SK-N-MC (cell line): Measurements from ENCODE around the gene PAIP2.

Source experiments
- DNase-seq: peaks from one replicate; pipeline ENCODE4 v3.0.0-alpha.2; 2011; ENCODE audit warnings: low read depth, low spot score
- H3K27ac ChIP-seq: fragments of 200-600 bp; sonication (generic); 2 replicates; pipeline ENCODE4 v1.5.1; 2016; ENCODE audit warnings: mixed run types
- H3K36me3 ChIP-seq: fragments of 200-600 bp; sonication (generic); 2 replicates; pipeline ENCODE4 v1.6.1; 2017; ENCODE audit warnings: antibody characterized with exemption, low read length, mixed read lengths; ENCODE audit not compliant: insufficient read depth
- H3K4me3 ChIP-seq: fragments of 200-600 bp; sonication (generic); 2 replicates; pipeline ENCODE4 v1.5.1; 2016
- H3K9ac ChIP-seq: fragments of 200-600 bp; sonication (generic); 2 replicates; pipeline ENCODE4 v1.8.0; 2017; ENCODE audit warnings: mixed run types, mixed read lengths; ENCODE audit not compliant: insufficient read length
- H3K9me3 ChIP-seq: fragments of 200-600 bp; sonication (generic); 2 replicates; pipeline ENCODE4 v1.6.1; 2017; ENCODE audit warnings: low read depth, mild to moderate bottlenecking, antibody characterized with exemption, low read length, moderate library complexity, mixed read lengths
- EZH2 ChIP-seq: fragments of 200-600 bp; sonication (generic); IDR thresholded peaks from one replicate; pipeline ENCODE4 v1.6.1; 2017; ENCODE audit warnings: antibody characterized with exemption
- FOXP2 ChIP-seq: optimal IDR thresholded peaks from 2 replicates; pipeline ENCODE3; 2011; ENCODE audit warnings: mild to moderate bottlenecking, moderate library complexity; ENCODE audit not compliant: insufficient read depth; ENCODE audit errors: extremely low read length, control extremely low read depth
- POLR2AphosphoS5 ChIP-seq: IDR thresholded peaks from 2 replicates; pipeline ENCODE4 v1.6.1; 2012; ENCODE audit warnings: mild to moderate bottlenecking, low read depth, low read length, borderline replicate concordance

Gene PAIP2

GRCh38 chr5:139392324-139392677 lies 50.6 kb downstream of the PAIP2 start:
- peak overlapping the region; percentile 83 for H3K4me3 ChIP-seq
- no peak for DNase-seq
- no peaks in the 10 kb centered on the region for H3K9me3 ChIP-seq
- H3K27ac ChIP-seq, result no peak overlapping the region
- peak overlapping the region; percentile 61 for H3K9ac ChIP-seq
- no peaks in the 10 kb centered on the region for H3K36me3 ChIP-seq
- TF ChIP-seq POLR2AphosphoS5, result no peak
- no peak for TF ChIP-seq EZH2
- no peak for TF ChIP-seq FOXP2

- Histone ChIP-seq H3K36me3 (no peaks in the 10 kb centered on the region), H3K9ac (peak overlapping the region; percentile 61), H3K27ac (no peak overlapping the region), H3K9me3 (no peaks in the 10 kb centered on the region), H3K4me3 (peak overlapping the region; percentile 83)
- TF ChIP-seq POLR2AphosphoS5, result peak; percentile 21; the same call in 1 of the 2 replicates
- no peak for TF ChIP-seq EZH2
- no peak for TF ChIP-seq FOXP2
- no peak for DNase-seq
Measured at GRCh38 chr5:139392678-139393496, 51.2 kb downstream of the PAIP2 start.

GRCh38 chr5:139393497-139394122 lies 52.0 kb downstream of the PAIP2 start:
- Histone ChIP-seq H3K36me3 (no peaks in the 10 kb centered on the region), H3K27ac (no peak overlapping the region), H3K9ac (peak overlapping the region; percentile 61), H3K4me3 (peak overlapping the region; percentile 83), H3K9me3 (no peaks in the 10 kb centered on the region)
- no peak for TF ChIP-seq EZH2
- no peak for TF ChIP-seq POLR2AphosphoS5
- TF ChIP-seq FOXP2, result no peak
- DNase-seq, result no peak

- no peaks in the 10 kb centered on the region for H3K9me3 ChIP-seq
- H3K27ac ChIP-seq, result no peak overlapping the region
- H3K36me3 ChIP-seq, result no peaks in the 10 kb centered on the region
- H3K9ac ChIP-seq, result no peak overlapping the region
- no peak for DNase-seq
- no peak for TF ChIP-seq EZH2
- TF ChIP-seq POLR2AphosphoS5, result no peak
- no peak for TF ChIP-seq FOXP2
- no peak overlapping the region for H3K4me3 ChIP-seq
Measured at GRCh38 chr5:139394123-139394653, 52.5 kb downstream of the PAIP2 start.

- Histone ChIP-seq H3K4me3 (no peak within 1 kb of the TSS), H3K36me3 (no peaks in the 10 kb centered on the region), H3K9me3 (no peaks in the 10 kb centered on the region), H3K9ac (no peak within 1 kb of the TSS), H3K27ac (no peak within 1 kb of the TSS)
- no peak for DNase-seq
- no peak for TF ChIP-seq EZH2
- no peak for TF ChIP-seq FOXP2
- no peak for TF ChIP-seq POLR2AphosphoS5
Measured at GRCh38 chr5:139394654-139395566, 53.3 kb downstream of the PAIP2 start, which contains the start of gene PROB1. Gene PROB1, minus strand, starts transcription at chr5:139395104. Its CDS starts 23 bp downstream, at chr5:139395081.

GRCh38 chr5:139395844-139396640 lies 54.4 kb downstream of the PAIP2 start:
- no peak for DNase-seq
- Histone ChIP-seq H3K9ac (no peak overlapping the region), H3K27ac (no peak overlapping the region), H3K36me3 (no peaks in the 10 kb centered on the region), H3K9me3 (no peaks in the 10 kb centered on the region), H3K4me3 (no peak overlapping the region)
- TF ChIP-seq FOXP2, result no peak
- TF ChIP-seq EZH2, result no peak
- TF ChIP-seq POLR2AphosphoS5, result no peak

- no peak overlapping the region for H3K9ac ChIP-seq
Measured at GRCh38 chr5:139396691-139397090, 55.0 kb downstream of the PAIP2 start.

More at GRCh38 chr5:139396691-139397090, 55.0 kb downstream of the PAIP2 start:
- DNase-seq, result no peak
- Histone ChIP-seq H3K27ac (no peak overlapping the region), H3K36me3 (no peaks in the 10 kb centered on the region), H3K4me3 (no peak overlapping the region), H3K9me3 (no peaks in the 10 kb centered on the region)
- TF ChIP-seq POLR2AphosphoS5 (no peak), EZH2 (no peak), FOXP2 (no peak)
